ENCODE results near the gene SEC24B. TPM values are rescaled to one million over a fixed set of nuclear protein-coding genes. Genes with fewer than 3 reads are reported as not detected.

The SEC24B gene
- total RNA-seq, 1 donor from 2014 or later: 32.1 TPM

DNA sequence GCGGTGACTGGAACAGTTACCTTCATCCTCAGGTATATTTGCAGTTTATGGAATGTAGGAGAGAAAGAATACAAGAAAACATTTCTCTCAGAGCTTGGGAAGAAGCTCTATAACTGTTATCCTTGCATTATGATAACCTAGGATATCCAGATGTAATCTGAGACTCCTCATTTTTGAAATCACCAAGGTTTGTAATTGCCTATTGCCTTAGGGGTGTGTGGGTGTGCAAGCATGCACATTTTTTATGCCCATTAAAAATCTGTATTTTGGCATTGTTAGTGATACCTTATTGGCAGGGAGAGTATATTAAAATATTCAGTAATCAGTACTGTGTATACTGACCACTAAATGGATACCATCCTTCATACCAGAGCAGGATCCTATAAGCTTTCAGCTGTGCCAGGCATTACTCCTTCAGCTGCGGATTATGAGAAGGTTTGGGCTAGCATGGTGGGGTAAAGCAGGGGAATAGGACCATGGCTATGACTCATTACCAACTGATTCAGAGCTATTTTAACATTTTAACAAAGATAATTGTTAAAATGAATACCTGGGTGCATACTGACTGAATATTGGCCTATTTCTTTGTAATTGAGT lies 8.3 kb downstream of the SEC24B start:
- no peaks in the 10 kb centered on the region for H3K9me3 ChIP-seq (ENCODE audit: low read depth)
- TF ChIP-seq EZH2phosphoT487 (IDR thresholded peaks at IDR 0.05) (no peak), EZH2 (IDR thresholded peaks at IDR 0.05) (no peak)
- TF ChIP-seq, protein P1, sequence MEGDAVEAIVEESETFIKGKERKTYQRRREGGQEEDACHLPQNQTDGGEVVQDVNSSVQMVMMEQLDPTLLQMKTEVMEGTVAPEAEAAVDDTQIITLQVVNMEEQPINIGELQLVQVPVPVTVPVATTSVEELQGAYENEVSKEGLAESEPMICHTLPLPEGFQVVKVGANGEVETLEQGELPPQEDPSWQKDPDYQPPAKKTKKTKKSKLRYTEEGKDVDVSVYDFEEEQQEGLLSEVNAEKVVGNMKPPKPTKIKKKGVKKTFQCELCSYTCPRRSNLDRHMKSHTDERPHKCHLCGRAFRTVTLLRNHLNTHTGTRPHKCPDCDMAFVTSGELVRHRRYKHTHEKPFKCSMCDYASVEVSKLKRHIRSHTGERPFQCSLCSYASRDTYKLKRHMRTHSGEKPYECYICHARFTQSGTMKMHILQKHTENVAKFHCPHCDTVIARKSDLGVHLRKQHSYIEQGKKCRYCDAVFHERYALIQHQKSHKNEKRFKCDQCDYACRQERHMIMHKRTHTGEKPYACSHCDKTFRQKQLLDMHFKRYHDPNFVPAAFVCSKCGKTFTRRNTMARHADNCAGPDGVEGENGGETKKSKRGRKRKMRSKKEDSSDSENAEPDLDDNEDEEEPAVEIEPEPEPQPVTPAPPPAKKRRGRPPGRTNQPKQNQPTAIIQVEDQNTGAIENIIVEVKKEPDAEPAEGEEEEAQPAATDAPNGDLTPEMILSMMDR (IDR thresholded peaks at IDR 0.05): no peak
- H3F3A ChIP-seq (ENCODE audit: low read depth): no peaks in the 10 kb centered on the region
- no peak overlapping the region for H2AFZ ChIP-seq (replicated peaks)
- Mint-ChIP-seq H3K27me3 (ENCODE audit: insufficient read depth, low read depth) (peaks cover 1% of the 10 kb centered on the region), H3K4me3 (no peak overlapping the region), H3K9me3 (peaks cover 13% of the 10 kb centered on the region), H3K27ac (no peak overlapping the region), H3K36me3 (peaks cover 21% of the 10 kb centered on the region), H3K4me1 (peaks cover 12% of the 10 kb centered on the region)
- H3K79me2 ChIP-seq (ENCODE audit: low read depth): peaks cover 100% of the 10 kb centered on the region
- peaks cover 3% of the 10 kb centered on the region for H3K4me1 ChIP-seq
- H3K27me3 ChIP-seq: no peaks in the 10 kb centered on the region
- H3K4me2 ChIP-seq: no peak overlapping the region
- H3K27ac ChIP-seq: no peak overlapping the region
- no peak overlapping the region for H3K4me3 ChIP-seq
- DNase-seq (ENCODE audit: low spot score): no peak
- H3K36me3 ChIP-seq: peaks cover 8% of the 10 kb centered on the region
- H4K20me1 ChIP-seq (ENCODE audit: low read depth): peaks cover 59% of the 10 kb centered on the region
- no peak overlapping the region for H3K9ac ChIP-seq

DNA sequence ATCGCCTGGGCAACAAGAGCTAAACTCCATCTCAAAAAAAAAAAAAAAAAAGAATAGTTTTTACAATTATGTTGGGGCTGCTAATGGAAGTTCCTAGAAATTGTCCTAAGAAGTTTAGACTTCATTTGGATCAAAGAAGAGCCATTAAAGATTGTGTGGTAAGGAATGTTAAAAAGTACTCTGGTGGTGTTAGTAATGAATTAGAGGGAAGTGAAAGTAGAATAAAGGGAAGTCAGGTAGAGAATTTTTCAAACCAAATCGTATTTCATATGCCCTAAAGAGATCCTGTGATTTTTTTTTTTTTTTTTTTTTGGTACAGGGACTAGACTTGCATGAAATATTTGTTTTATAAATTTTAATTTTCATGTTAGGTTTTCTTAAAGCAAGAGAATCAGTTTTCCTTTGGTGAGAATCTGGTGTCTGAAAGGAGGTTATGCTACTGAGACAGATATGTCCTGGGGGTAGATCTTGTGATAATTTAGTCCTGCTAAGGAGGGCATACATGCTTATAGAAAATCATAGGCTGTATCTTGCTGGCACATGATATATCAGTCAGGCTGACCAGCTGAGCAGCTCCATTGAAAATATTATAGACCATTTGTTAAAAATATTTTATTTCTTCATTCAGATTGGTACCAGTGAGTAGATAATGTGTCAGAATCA lies 10.7 kb downstream of the SEC24B start:
- no peak overlapping the region for H3K27ac ChIP-seq
- peaks cover 37% of the 10 kb centered on the region for H4K20me1 ChIP-seq (ENCODE audit: low read depth)
- H3K4me3 ChIP-seq: no peak overlapping the region
- Mint-ChIP-seq H3K27ac (no peak overlapping the region), H3K4me3 (no peak overlapping the region), H3K36me3 (peaks cover 38% of the 10 kb centered on the region), H3K4me1 (peaks cover 12% of the 10 kb centered on the region), H3K9me3 (peaks cover 13% of the 10 kb centered on the region), H3K27me3 (ENCODE audit: insufficient read depth, low read depth) (no peaks in the 10 kb centered on the region)
- no peak overlapping the region for H2AFZ ChIP-seq (replicated peaks)
- no peaks in the 10 kb centered on the region for H3F3A ChIP-seq (ENCODE audit: low read depth)
- H3K4me2 ChIP-seq: no peak overlapping the region
- H3K79me2 ChIP-seq (ENCODE audit: low read depth): peaks cover 100% of the 10 kb centered on the region
- no peaks in the 10 kb centered on the region for H3K27me3 ChIP-seq
- peaks cover 8% of the 10 kb centered on the region for H3K36me3 ChIP-seq
- no peaks in the 10 kb centered on the region for H3K9me3 ChIP-seq (ENCODE audit: low read depth)
- peaks cover 3% of the 10 kb centered on the region for H3K4me1 ChIP-seq
- no peak for DNase-seq (ENCODE audit: low spot score)
- no peak overlapping the region for H3K9ac ChIP-seq
- TF ChIP-seq, protein P1 (IDR thresholded peaks at IDR 0.05): no peak
- no peak for TF ChIP-seq EZH2 (IDR thresholded peaks at IDR 0.05)
- no peak for TF ChIP-seq EZH2phosphoT487 (IDR thresholded peaks at IDR 0.05)

DNA sequence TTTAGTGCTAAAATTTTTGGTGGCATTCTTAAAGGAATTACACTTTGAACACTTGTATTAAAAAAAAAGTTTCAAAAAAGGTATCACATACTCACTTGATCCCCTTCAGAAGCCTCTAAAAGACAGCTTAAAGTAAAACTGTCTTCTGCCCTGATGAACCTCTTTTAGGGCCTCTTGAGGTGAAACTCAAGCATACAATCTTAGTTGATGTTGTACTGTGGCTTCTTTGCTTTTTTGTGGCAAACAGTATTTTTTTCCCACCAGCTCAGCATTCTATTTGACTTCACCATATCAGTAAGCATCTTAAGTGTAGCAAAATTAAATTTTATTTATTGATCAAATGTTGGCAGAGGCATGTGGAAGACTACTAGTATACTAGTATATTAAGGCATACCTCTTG lies 13.7 kb downstream of the SEC24B start:
- Mint-ChIP-seq H3K36me3 (peaks cover 61% of the 10 kb centered on the region), H3K27me3 (ENCODE audit: insufficient read depth, low read depth) (peaks cover 4% of the 10 kb centered on the region), H3K9me3 (peaks cover 15% of the 10 kb centered on the region), H3K27ac (no peak overlapping the region), H3K4me3 (no peak overlapping the region), H3K4me1 (peaks cover 6% of the 10 kb centered on the region)
- no peaks in the 10 kb centered on the region for H3K4me1 ChIP-seq
- TF ChIP-seq, protein P1 (IDR thresholded peaks at IDR 0.05): no peak
- no peak for TF ChIP-seq EZH2 (IDR thresholded peaks at IDR 0.05)
- no peak for TF ChIP-seq EZH2phosphoT487 (IDR thresholded peaks at IDR 0.05)
- H3K4me2 ChIP-seq: no peak overlapping the region
- no peak overlapping the region for H3K9ac ChIP-seq
- H3K9me3 ChIP-seq (ENCODE audit: low read depth): no peaks in the 10 kb centered on the region
- H3K27me3 ChIP-seq: no peaks in the 10 kb centered on the region
- H3K79me2 ChIP-seq (ENCODE audit: low read depth): peaks cover 100% of the 10 kb centered on the region
- no peak for DNase-seq (ENCODE audit: low spot score)
- H2AFZ ChIP-seq (replicated peaks): no peak overlapping the region
- no peaks in the 10 kb centered on the region for H3F3A ChIP-seq (ENCODE audit: low read depth)
- no peak overlapping the region for H3K27ac ChIP-seq
- H3K4me3 ChIP-seq: no peak overlapping the region
- peaks cover 8% of the 10 kb centered on the region for H3K36me3 ChIP-seq
- H4K20me1 ChIP-seq (ENCODE audit: low read depth): peaks cover 13% of the 10 kb centered on the region
